Cardiac septum (tissue), 1 donor: Measurements from ENCODE around the gene KCNG3. TPM values are rescaled to one million over a fixed set of nuclear protein-coding genes. Genes with fewer than 3 reads are reported as not detected.

ENCODE experiments used
- DNase-seq: peaks from one replicate; pipeline ENCODE4 v3.0.0-alpha.2; 2020; ENCODE audit warnings: low spot score
- intact Hi-C: fragments of 100-400 bp; cut with DNase I; formaldehyde crosslinking; loops from one replicate; pipeline ENCODE4 v1.14.0; 2022
- total RNA-seq: library from RNA; stranded (reverse); fragmentation: NEBNext Ultra II Directional; extraction: Animal tissue kit (Norgen Biotek cat#: 25700); gene quantifications from one replicate; pipeline ENCODE4 v1.2.1, GENCODE V29; 2021
- donor health status: DM: no; HTN: no; CAD: no.

The KCNG3 gene
- total RNA-seq, 1 donor from 2014 or later = not detected

- no peak for DNase-seq
- intact Hi-C loops = no loop called here
These were observed 903 bp downstream of the KCNG3 start for GRCh38 chr2:42492691-42493467.

GRCh38 chr2:42488297-42488696, 5.5 kb downstream of the KCNG3 start:
- no peak for DNase-seq
- intact Hi-C loops = no loop called here

GRCh38 chr2:42486145-42486906, 7.5 kb downstream of the KCNG3 start:
- DNase-seq = no peak

GRCh38 chr2:42480402-42480801, 13.4 kb downstream of the KCNG3 start:
- DNase-seq = no peak
- intact Hi-C loops = no loop called here

More at GRCh38 chr2:42486145-42486906, 7.5 kb downstream of the KCNG3 start:
- intact Hi-C loops = no loop called here

GRCh38 chr2:42474765-42475454, 18.9 kb downstream of the KCNG3 start:
- DNase-seq = no peak
- intact Hi-C loops = no loop called here

GRCh38 chr2:42470706-42471105, 23.1 kb downstream of the KCNG3 start:
- DNase-seq = no peak
- intact Hi-C loops = no loop called here

GRCh38 chr2:42464631-42465030, 29.2 kb downstream of the KCNG3 start:
- intact Hi-C loops = no loop called here
- DNase-seq = no peak

- intact Hi-C loops = no loop called here
- no peak for DNase-seq
These were observed 30.2 kb downstream of the KCNG3 start for GRCh38 chr2:42463570-42463969.

- intact Hi-C loops = no loop called here
These were observed 34.5 kb downstream of the KCNG3 start for GRCh38 chr2:42459296-42459695.

GRCh38 chr2:42458396-42458795, 35.4 kb downstream of the KCNG3 start:
- no peak for DNase-seq
- intact Hi-C loops = no loop called here

More at GRCh38 chr2:42459296-42459695, 34.5 kb downstream of the KCNG3 start:
- DNase-seq = no peak

- intact Hi-C loops = no loop called here
- no peak for DNase-seq
These were observed 36.8 kb downstream of the KCNG3 start for GRCh38 chr2:42457011-42457410.

GRCh38 chr2:42456126-42456839, 37.5 kb downstream of the KCNG3 start:
- intact Hi-C loops = no loop called here
- DNase-seq = no peak

GRCh38 chr2:42452545-42452944, 41.2 kb downstream of the KCNG3 start:
- intact Hi-C loops = no loop called here
- DNase-seq = no peak

GRCh38 chr2:42450136-42450535, 43.6 kb downstream of the KCNG3 start:
- intact Hi-C loops = no loop called here
- no peak for DNase-seq

- no peak for DNase-seq
- intact Hi-C loops = no loop called here
These were observed 44.4 kb downstream of the KCNG3 start for GRCh38 chr2:42449163-42450087.

GRCh38 chr2:42448163-42448562, 45.6 kb downstream of the KCNG3 start:
- intact Hi-C loops = no loop called here
- no peak for DNase-seq

GRCh38 chr2:42446503-42447271, 47.1 kb downstream of the KCNG3 start:
- DNase-seq = no peak
- intact Hi-C loops = no loop called here
